HFFc6 (cell line): Measurements from ENCODE around the gene ZMYND10. TPM values are rescaled to one million over a fixed set of nuclear protein-coding genes. Genes with fewer than 3 reads are reported as not detected.

Experiments
- DNase-seq: peaks from one replicate; pipeline ENCODE4 v3.0.0-alpha.2; 2018
- H3K27ac Mint-ChIP-seq: 2 replicates; pipeline ENCODE4 v1.8.0; 2020; ENCODE audit warnings: mild to moderate bottlenecking, mixed read lengths
- H3K27me3 Mint-ChIP-seq: 2 replicates; pipeline ENCODE4 v1.8.0; 2021; ENCODE audit warnings: mild to moderate bottlenecking, moderate library complexity, mixed read lengths; ENCODE audit not compliant: insufficient read depth
- H3K36me3 Mint-ChIP-seq: 2 replicates; pipeline ENCODE4 v1.8.0; 2021; ENCODE audit warnings: low read depth, mixed read lengths
- H3K4me1 Mint-ChIP-seq: 2 replicates; pipeline ENCODE4 v1.8.0; 2020; ENCODE audit warnings: low read depth, mixed read lengths
- H3K4me3 Mint-ChIP-seq: 2 replicates; pipeline ENCODE4 v1.8.0; 2020; ENCODE audit warnings: mild to moderate bottlenecking, moderate library complexity, mixed read lengths
- H3K9me3 Mint-ChIP-seq: 2 replicates; pipeline ENCODE4 v1.8.0; 2020; ENCODE audit warnings: mild to moderate bottlenecking, mixed read lengths
- CTCF ChIP-seq: fragments of 200-600 bp; sonication (generic); IDR thresholded peaks from 2 replicates; pipeline ENCODE4 v1.5.0; 2021; ENCODE audit warnings: antibody characterized with exemption, mild to moderate bottlenecking
- total RNA-seq, 6 experiments: library from RNA; stranded (reverse); fragmentation: NEBNext Ultra II Directional; extraction: Animal tissue kit (Norgen Biotek cat#: 25700); gene quantifications; 2 replicates in 1 of 6; 3 replicates in 5 of 6; pipeline ENCODE4 v1.2.3, GENCODE V29; 2021

The ZMYND10 gene
- total RNA-seq, 6 experiments from 2014 or later = 0.78 to 1.3 (median 0.83) TPM; not detected in 1

DNA sequence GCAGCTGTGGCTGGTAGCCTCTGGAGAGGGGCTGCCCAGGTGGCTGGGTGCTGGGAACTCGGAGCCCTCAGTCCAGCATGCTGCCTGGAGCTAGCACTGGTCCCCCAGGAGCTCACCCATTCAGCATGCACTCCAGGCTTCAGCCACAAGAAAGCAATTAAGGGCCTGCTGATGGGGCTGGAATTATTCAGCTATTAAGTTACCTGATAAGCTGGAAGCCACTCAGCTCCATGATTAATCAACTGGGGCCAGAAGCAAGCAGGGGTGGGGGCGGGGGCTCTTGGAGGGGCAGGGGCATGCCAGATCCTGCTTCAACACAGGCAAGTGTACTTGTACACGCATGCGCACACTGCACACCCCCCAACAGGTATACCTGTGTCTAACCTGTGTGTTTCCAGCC is 35.9 kb upstream of the ZMYND10 start:
- Mint-ChIP-seq H3K9me3 (no peaks in the 10 kb centered on the region), H3K27me3 (peaks cover 20% of the 10 kb centered on the region)

DNA sequence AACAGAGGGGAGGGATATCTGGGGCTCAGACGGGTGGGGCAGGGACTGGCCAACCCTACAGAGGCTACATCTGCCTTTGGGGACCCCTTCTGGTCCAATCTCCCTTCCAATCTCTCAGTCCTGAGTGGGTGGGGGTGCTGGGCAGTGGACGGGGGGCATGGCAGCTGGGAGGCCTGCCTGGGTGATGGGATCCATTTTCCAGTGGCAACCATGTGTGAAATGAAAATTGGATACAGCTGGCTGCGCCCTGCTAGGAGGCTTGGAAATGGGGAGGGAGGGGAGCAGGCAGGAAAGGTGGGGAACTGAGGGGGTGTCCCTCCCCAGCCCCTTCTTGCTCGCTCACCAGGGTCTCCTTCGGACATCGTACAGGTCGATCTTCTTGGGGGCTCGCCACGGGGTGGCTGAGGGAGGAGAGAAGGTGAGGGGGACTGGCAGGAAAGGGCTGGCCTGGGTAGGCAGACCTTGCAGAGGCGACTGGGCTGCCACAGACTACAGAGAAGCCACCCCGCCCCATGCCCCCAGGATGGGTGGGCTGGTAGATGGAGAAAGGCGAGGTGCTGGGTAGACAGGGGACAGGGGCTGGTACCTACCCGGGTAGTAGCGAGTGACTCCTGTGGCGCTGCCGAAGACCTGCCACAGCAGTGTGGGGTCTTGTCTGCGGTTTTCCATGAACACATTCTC is 35.0 kb upstream of the ZMYND10 start:
- Mint-ChIP-seq H3K27me3 (peaks cover 18% of the 10 kb centered on the region), H3K9me3 (no peaks in the 10 kb centered on the region), H3K36me3 (no peaks in the 10 kb centered on the region), H3K4me3 (no peak overlapping the region), H3K4me1 (no peaks in the 10 kb centered on the region), H3K27ac (no peak overlapping the region)
- TF ChIP-seq CTCF = no peak
- no peak for DNase-seq

More for the DNA sequence above, 35.9 kb upstream of the ZMYND10 start:
- Mint-ChIP-seq H3K27ac (no peak overlapping the region), H3K36me3 (no peaks in the 10 kb centered on the region), H3K4me1 (no peaks in the 10 kb centered on the region), H3K4me3 (no peak overlapping the region)
- DNase-seq = no peak
- no peak for TF ChIP-seq CTCF

- Mint-ChIP-seq H3K4me1 (no peaks in the 10 kb centered on the region), H3K27me3 (peaks cover 15% of the 10 kb centered on the region), H3K27ac (no peak overlapping the region), H3K9me3 (no peaks in the 10 kb centered on the region), H3K4me3 (no peak overlapping the region), H3K36me3 (no peaks in the 10 kb centered on the region)
- DNase-seq = no peak
- no peak for TF ChIP-seq CTCF
These were observed 33.2 kb upstream of the ZMYND10 start for GRCh38 chr3:50378757-50379156.

- Mint-ChIP-seq H3K9me3 (no peaks in the 10 kb centered on the region), H3K27ac (no peak overlapping the region), H3K4me1 (no peaks in the 10 kb centered on the region), H3K27me3 (peaks cover 11% of the 10 kb centered on the region), H3K4me3 (no peak overlapping the region), H3K36me3 (no peaks in the 10 kb centered on the region)
- DNase-seq = no peak
- TF ChIP-seq CTCF = no peak
These were observed 32.5 kb upstream of the ZMYND10 start for GRCh38 chr3:50378024-50378423.

DNA sequence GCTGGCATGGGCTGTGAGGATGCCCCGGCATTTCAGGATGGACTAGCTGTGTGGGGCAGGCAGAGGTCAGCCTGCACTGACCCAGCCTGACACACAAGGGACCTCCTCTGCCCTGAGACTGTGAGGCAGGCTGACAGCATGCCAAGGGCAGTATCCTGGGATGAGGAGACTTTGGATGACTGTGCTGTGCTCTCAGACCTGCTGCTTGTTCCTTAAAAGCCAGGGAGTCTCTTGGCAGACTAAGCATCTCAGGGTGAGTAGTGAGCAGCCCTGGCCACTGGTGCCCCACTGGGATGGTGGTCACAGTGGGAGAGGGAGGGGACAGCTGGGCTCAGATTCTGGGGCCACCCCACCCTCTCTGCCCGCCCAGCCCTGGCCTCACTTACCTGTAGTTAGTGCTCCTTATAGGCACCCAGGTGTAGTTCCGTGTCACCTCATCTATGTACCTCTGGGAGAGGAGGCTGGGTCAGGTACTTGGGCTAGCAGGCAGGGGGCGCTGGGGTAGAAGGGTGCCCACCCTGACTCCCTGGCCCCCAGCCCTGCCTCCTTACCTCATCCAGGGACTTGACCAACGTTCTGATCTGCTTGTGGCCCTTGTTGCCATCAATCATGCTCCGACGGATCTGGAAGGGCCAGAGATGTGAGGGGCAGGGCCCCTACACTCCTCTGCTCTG is 29.9 kb upstream of the ZMYND10 start:
- Mint-ChIP-seq H3K9me3 (no peaks in the 10 kb centered on the region), H3K4me1 (no peaks in the 10 kb centered on the region), H3K4me3 (no peak overlapping the region), H3K27me3 (peaks cover 29% of the 10 kb centered on the region), H3K36me3 (no peaks in the 10 kb centered on the region), H3K27ac (no peak overlapping the region)
- no peak for DNase-seq
- peak; percentile 29; the same call in 1 of the 2 replicates for TF ChIP-seq CTCF
